Ascending aorta (tissue), 2 donors: ENCODE measurements around the gene MAGI1. TPM values are rescaled to one million over a fixed set of nuclear protein-coding genes. Genes with fewer than 3 reads are reported as not detected.

Source experiments
- DNase-seq, 2 donors: peaks; one replicate each; pipeline ENCODE4 v3.0.0-alpha.2; 2019; ENCODE audit warnings: low spot score in 2 of 2
- H3K27ac ChIP-seq, 2 donors: fragments of 200-600 bp; sonication (generic); one replicate each; pipeline ENCODE4 v1.5.1; 2016 to 2017; ENCODE audit warnings: mild to moderate bottlenecking in 1 of 2
- H3K27me3 ChIP-seq: fragments of 200-600 bp; sonication (generic); one replicate; pipeline ENCODE4 v1.5.1; 2017
- H3K36me3 ChIP-seq, 2 donors: fragments of 200-600 bp; sonication (generic); one replicate each; pipeline ENCODE4 v1.5.1; 2016
- H3K4me1 ChIP-seq, 2 donors: fragments of 200-600 bp; sonication (generic); one replicate each; pipeline ENCODE4 v1.5.1; 2016 to 2017; ENCODE audit warnings: mild to moderate bottlenecking in 1 of 2
- H3K4me3 ChIP-seq, 2 donors: fragments of 200-600 bp; sonication (generic); one replicate each; pipeline ENCODE4 v1.5.1; 2016 to 2017; ENCODE audit warnings: mild to moderate bottlenecking in 1 of 2
- H3K9me3 ChIP-seq, 2 donors: fragments of 200-600 bp; sonication (generic); one replicate each; pipeline ENCODE4 v1.5.1; 2016
- CTCF ChIP-seq, 3 experiments: fragments of 200-600 bp in 2 of 3; fragments of 450-650 bp in 1 of 3; sonication (generic) in 2 of 3; IDR thresholded peaks; one replicate each; pipeline ENCODE4 v1.5.1; 2016 to 2019; ENCODE audit warnings: antibody characterized with exemption in 3 of 3, mild to moderate bottlenecking in 1 of 3, moderate library complexity in 1 of 3
- intact Hi-C: fragments of 100-400 bp; cut with DNase I; formaldehyde crosslinking; loops from one replicate; pipeline ENCODE4 v1.15.1; 2023
- total RNA-seq: library from RNA; depleted of rRNA; stranded (reverse); fragments of >200 nt; gene quantifications from one replicate; pipeline ENCODE4 v1.1.0, GENCODE V29; 2016

Gene MAGI1
- total RNA-seq, 1 donor from 2014 or later, result 28.4 TPM

GRCh38 chr3:65636326-65636725 is 402.4 kb downstream of the MAGI1 start:
- Histone ChIP-seq H3K4me1 (peaks cover 0 to 11% of the 10 kb centered on the region in 2 donors), H3K27me3 (no peaks in the 10 kb centered on the region), H3K27ac (no peak overlapping the region), H3K4me3 (no peak overlapping the region), H3K36me3 (no peaks in the 10 kb centered on the region), H3K9me3 (no peaks in the 10 kb centered on the region)
- intact Hi-C loops, result no loop called here
- no peak for DNase-seq
- TF ChIP-seq CTCF (IDR thresholded peaks at IDR 0.05), result no peak

GRCh38 chr3:65635657-65636056 is 403.1 kb downstream of the MAGI1 start:
- Histone ChIP-seq H3K27me3 (no peaks in the 10 kb centered on the region), H3K4me1 (peaks cover 0 to 4% of the 10 kb centered on the region in 2 donors), H3K9me3 (no peaks in the 10 kb centered on the region), H3K36me3 (no peaks in the 10 kb centered on the region), H3K4me3 (no peak overlapping the region), H3K27ac (no peak overlapping the region)
- intact Hi-C loops, result no loop called here
- DNase-seq, result no peak
- no peak for TF ChIP-seq CTCF (IDR thresholded peaks at IDR 0.05)

- Histone ChIP-seq H3K4me1 (no peaks in the 10 kb centered on the region), H3K4me3 (no peak overlapping the region), H3K27me3 (no peaks in the 10 kb centered on the region), H3K27ac (no peak overlapping the region), H3K9me3 (no peaks in the 10 kb centered on the region), H3K36me3 (no peaks in the 10 kb centered on the region)
- TF ChIP-seq CTCF (IDR thresholded peaks at IDR 0.05), result no peak
- DNase-seq, result no peak
- intact Hi-C loops, result no loop called here
These were observed 405.6 kb downstream of the MAGI1 start for GRCh38 chr3:65633018-65633638.

- H3K36me3 ChIP-seq, result no peaks in the 10 kb centered on the region
- H3K4me1 ChIP-seq, result no peaks in the 10 kb centered on the region
- no peaks in the 10 kb centered on the region for H3K27me3 ChIP-seq
- TF ChIP-seq CTCF (IDR thresholded peaks at IDR 0.05), result no peak
- intact Hi-C loops, result no loop called here
- no peak overlapping the region for H3K4me3 ChIP-seq
- no peaks in the 10 kb centered on the region for H3K9me3 ChIP-seq
- DNase-seq, result no peak
- no peak overlapping the region for H3K27ac ChIP-seq
These were observed 406.3 kb downstream of the MAGI1 start for GRCh38 chr3:65632414-65632813.

GRCh38 chr3:65628978-65629377 is 409.7 kb downstream of the MAGI1 start:
- no peak overlapping the region for H3K4me3 ChIP-seq
- H3K27ac ChIP-seq, result no peak overlapping the region
- H3K36me3 ChIP-seq, result no peaks in the 10 kb centered on the region
- TF ChIP-seq CTCF (IDR thresholded peaks at IDR 0.05), result no peak
- H3K27me3 ChIP-seq, result no peaks in the 10 kb centered on the region
- intact Hi-C loops, result no loop called here
- no peaks in the 10 kb centered on the region for H3K9me3 ChIP-seq
- no peak for DNase-seq
- H3K4me1 ChIP-seq, result no peaks in the 10 kb centered on the region

GRCh38 chr3:65627062-65627461 is 411.7 kb downstream of the MAGI1 start:
- H3K4me3 ChIP-seq, result no peak overlapping the region
- H3K4me1 ChIP-seq, result no peaks in the 10 kb centered on the region
- H3K36me3 ChIP-seq, result no peaks in the 10 kb centered on the region
- TF ChIP-seq CTCF (IDR thresholded peaks at IDR 0.05), result no peak
- no peak overlapping the region for H3K27ac ChIP-seq
- intact Hi-C loops, result no loop called here
- no peak for DNase-seq
- H3K9me3 ChIP-seq, result no peaks in the 10 kb centered on the region
- H3K27me3 ChIP-seq, result no peaks in the 10 kb centered on the region
